Esophagus muscularis mucosa (tissue), 4 donors: ENCODE data around the gene SLC1A4.

Experiments
- EP300 ChIP-seq: sonication (generic); formaldehyde crosslinking; IDR thresholded peaks from one replicate; pipeline ENCODE4 v1.6.1; 2017; ENCODE audit warnings: antibody characterized with exemption
- POLR2AphosphoS5 ChIP-seq, 2 donors: sonication (generic); formaldehyde crosslinking; IDR thresholded peaks; one replicate each; pipeline ENCODE4 v1.6.1; 2017; ENCODE audit warnings: antibody characterized with exemption in 2 of 2
- TF ChIP-seq, protein P1 (sequence below), 3 experiments: fragments of 200-600 bp in 2 of 3; fragments of 450-650 bp in 1 of 3; sonication (generic) in 2 of 3; IDR thresholded peaks; one replicate each; pipeline ENCODE4 v1.5.1; 2017 to 2019; ENCODE audit warnings: antibody characterized with exemption in 3 of 3, mild to moderate bottlenecking in 2 of 3, moderate library complexity in 1 of 3

DNA sequence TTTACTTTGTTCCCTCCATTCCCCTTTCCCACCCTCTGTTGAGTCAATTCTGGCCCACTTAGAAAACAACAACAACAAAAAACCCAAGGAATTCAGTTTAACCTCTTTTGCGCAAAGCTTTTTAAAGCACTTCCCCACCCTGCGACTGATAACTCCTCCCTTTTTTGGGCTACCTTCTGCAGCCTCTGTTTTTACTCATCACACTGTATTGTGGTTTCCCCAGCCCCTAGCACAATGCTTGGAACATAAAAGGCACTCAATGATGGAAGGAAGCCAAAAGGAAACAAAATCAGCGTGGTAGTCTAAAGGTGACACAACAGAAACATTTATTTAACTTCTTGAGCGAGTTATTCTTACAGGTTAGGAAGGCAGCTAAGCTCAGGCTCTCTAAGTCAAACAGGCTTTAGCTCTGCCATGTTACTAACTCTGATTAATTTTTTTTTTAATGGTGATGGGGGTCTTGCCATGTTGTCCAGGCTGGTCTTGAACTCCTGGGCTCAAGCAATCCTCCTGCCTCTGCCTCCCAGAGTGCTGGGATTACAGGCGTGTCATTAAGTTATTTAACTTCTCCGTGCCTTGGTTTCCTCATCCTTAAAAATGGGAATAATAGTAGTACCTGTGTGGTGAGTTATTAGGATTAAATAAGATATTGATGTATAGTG, 68.3 kb downstream of the SLC1A4 start:
- TF ChIP-seq EP300 (no peak), POLR2AphosphoS5 (IDR thresholded peaks at IDR 0.05) (peak in 1 of 2 donors; percentile 26)
- TF ChIP-seq, protein P1, sequence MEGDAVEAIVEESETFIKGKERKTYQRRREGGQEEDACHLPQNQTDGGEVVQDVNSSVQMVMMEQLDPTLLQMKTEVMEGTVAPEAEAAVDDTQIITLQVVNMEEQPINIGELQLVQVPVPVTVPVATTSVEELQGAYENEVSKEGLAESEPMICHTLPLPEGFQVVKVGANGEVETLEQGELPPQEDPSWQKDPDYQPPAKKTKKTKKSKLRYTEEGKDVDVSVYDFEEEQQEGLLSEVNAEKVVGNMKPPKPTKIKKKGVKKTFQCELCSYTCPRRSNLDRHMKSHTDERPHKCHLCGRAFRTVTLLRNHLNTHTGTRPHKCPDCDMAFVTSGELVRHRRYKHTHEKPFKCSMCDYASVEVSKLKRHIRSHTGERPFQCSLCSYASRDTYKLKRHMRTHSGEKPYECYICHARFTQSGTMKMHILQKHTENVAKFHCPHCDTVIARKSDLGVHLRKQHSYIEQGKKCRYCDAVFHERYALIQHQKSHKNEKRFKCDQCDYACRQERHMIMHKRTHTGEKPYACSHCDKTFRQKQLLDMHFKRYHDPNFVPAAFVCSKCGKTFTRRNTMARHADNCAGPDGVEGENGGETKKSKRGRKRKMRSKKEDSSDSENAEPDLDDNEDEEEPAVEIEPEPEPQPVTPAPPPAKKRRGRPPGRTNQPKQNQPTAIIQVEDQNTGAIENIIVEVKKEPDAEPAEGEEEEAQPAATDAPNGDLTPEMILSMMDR (IDR thresholded peaks at IDR 0.05) = no peak
